Stimulated activated CD8-positive, alpha-beta memory T cell treated with anti-CD3 and anti-CD28 coated beads, Interleukin-4, amount 100 ng/mL, for 1 hour (primary cell): ENCODE data around the gene CCDC17.
"Not testable (repeated sequence)": the region's sequence is repeated elsewhere in the genome, so short reads cannot be mapped to it uniquely, and the experiment has no call there.

Source experiments
- DNase-seq, 2 donors: peaks; one replicate each; pipeline ENCODE4 v3.0.0-alpha.2; 2020; ENCODE audit warnings: low read depth in 2 of 2, low spot score in 1 of 2

Gene CCDC17

GRCh38 chr1:45621895-45622523, 1.8 kb downstream of the CCDC17 start:
- no peak for DNase-seq

GRCh38 chr1:45621501-45621836, 2.4 kb downstream of the CCDC17 start:
- no peak for DNase-seq

GRCh38 chr1:45620588-45621500, 3.0 kb downstream of the CCDC17 start:
- no peak for DNase-seq

GRCh38 chr1:45619149-45619921, 4.5 kb downstream of the CCDC17 start:
- DNase-seq, result no peak

GRCh38 chr1:45617618-45618017, 6.2 kb downstream of the CCDC17 start:
- no peak for DNase-seq

- no peak for DNase-seq
Measured at GRCh38 chr1:45615885-45616284, 8.0 kb downstream of the CCDC17 start.

- DNase-seq, result no peak
Measured at GRCh38 chr1:45612941-45613579, 10.8 kb downstream of the CCDC17 start.

GRCh38 chr1:45610589-45611226, 13.1 kb downstream of the CCDC17 start:
- DNase-seq, result no peak

- DNase-seq, result no peak
Measured at GRCh38 chr1:45608175-45609156, 15.4 kb downstream of the CCDC17 start.

GRCh38 chr1:45607404-45608074, 16.3 kb downstream of the CCDC17 start:
- DNase-seq, result no peak

GRCh38 chr1:45604239-45604638, 19.6 kb downstream of the CCDC17 start:
- DNase-seq, result no peak

- DNase-seq, result not testable (repeated sequence)
Measured at GRCh38 chr1:45596765-45597164, 27.1 kb downstream of the CCDC17 start.

GRCh38 chr1:45594412-45594811, 29.4 kb downstream of the CCDC17 start:
- no peak for DNase-seq

- DNase-seq, result no peak
Measured at GRCh38 chr1:45589861-45590260, 34.0 kb downstream of the CCDC17 start.

GRCh38 chr1:45586769-45587168, 37.1 kb downstream of the CCDC17 start:
- no peak for DNase-seq

- DNase-seq, result no peak
Measured at GRCh38 chr1:45585496-45586075, 38.3 kb downstream of the CCDC17 start.

GRCh38 chr1:45585110-45585426, 38.8 kb downstream of the CCDC17 start:
- no peak for DNase-seq

GRCh38 chr1:45584351-45585109, 39.3 kb downstream of the CCDC17 start:
- peak; percentile 60 to 77 for DNase-seq
